Smooth muscle cell (in vitro differentiated cells): ENCODE data around the gene RTCA. TPM values are rescaled to one million over a fixed set of nuclear protein-coding genes. Genes with fewer than 3 reads are reported as not detected.

ENCODE experiments used
- DNase-seq: peaks from one replicate; lab custom pipeline; 2025; ENCODE audit not compliant: unreplicated experiment; lab: John Stamatoyannopoulos, UW
- H2AFZ ChIP-seq: fragments of 200-600 bp; sonication (generic); 2 replicates; pipeline ENCODE4 v1.6.0; 2016; ENCODE audit warnings: antibody characterized with exemption, low read depth, mild to moderate bottlenecking
- H3F3A ChIP-seq: fragments of 200-600 bp; sonication (generic); 2 replicates; pipeline ENCODE4 v1.6.0; 2017; ENCODE audit warnings: antibody characterized with exemption, low read depth
- H3K27ac ChIP-seq: fragments of 200-600 bp; sonication (generic); 2 replicates; pipeline ENCODE4 v1.5.1; 2016; ENCODE audit warnings: low read depth, mild to moderate bottlenecking
- H3K27me3 ChIP-seq: fragments of 200-600 bp; sonication (generic); 2 replicates; pipeline ENCODE4 v1.6.1; 2016; ENCODE audit warnings: low read depth, mild to moderate bottlenecking
- H3K36me3 ChIP-seq: fragments of 200-600 bp; sonication (generic); 2 replicates; pipeline ENCODE4 v1.5.1; 2016; ENCODE audit warnings: low read depth
- H3K4me1 ChIP-seq: fragments of 200-600 bp; sonication (generic); 2 replicates; pipeline ENCODE4 v1.5.1; 2016; ENCODE audit warnings: low read depth
- H3K4me2 ChIP-seq: fragments of 200-600 bp; sonication (generic); 2 replicates; pipeline ENCODE4 v1.6.0; 2016; ENCODE audit warnings: mild to moderate bottlenecking
- H3K4me3 ChIP-seq: fragments of 200-600 bp; sonication (generic); 2 replicates; pipeline ENCODE4 v1.5.1; 2016; ENCODE audit warnings: mild to moderate bottlenecking
- H3K79me2 ChIP-seq: fragments of 200-600 bp; sonication (generic); 2 replicates; pipeline ENCODE4 v1.6.0; 2016; ENCODE audit warnings: low read depth, mild to moderate bottlenecking
- H3K9ac ChIP-seq: fragments of 200-600 bp; sonication (generic); 2 replicates; pipeline ENCODE4 v1.6.0; 2016; ENCODE audit warnings: low read depth
- H3K9me3 ChIP-seq: fragments of 200-600 bp; sonication (generic); replicated peaks from 2 replicates; pipeline ENCODE4 v1.5.1; 2016; ENCODE audit warnings: low read depth
- H4K20me1 ChIP-seq: fragments of 200-600 bp; sonication (generic); 2 replicates; pipeline ENCODE4 v1.6.0; 2016; ENCODE audit warnings: low read depth
- CTCF ChIP-seq: fragments of 200-600 bp; sonication (generic); IDR thresholded peaks from 2 replicates; pipeline ENCODE4 v1.5.1; 2017; ENCODE audit warnings: borderline replicate concordance, mild to moderate bottlenecking, antibody characterized with exemption; ENCODE audit not compliant: insufficient read depth, poor library complexity, severe bottlenecking
- WGBS: methylation state at CpG from one replicate; pipeline ENCODE4 v1.1.7; 2016; ENCODE audit warnings: low lambda C conversion rate; 5-methylcytosine and 5-hydroxymethylcytosine counted together
- polyA plus RNA-seq: library from polyadenylated mRNA; unstranded; fragments of >200 nt; fragmentation: Nextera tagmentation; extraction: Ambion mirVana; gene quantifications from 2 replicates; pipeline ENCODE4 v1.2.1, GENCODE V29; 2016
- total RNA-seq: library from RNA; depleted of rRNA; stranded (reverse); fragments of >200 nt; gene quantifications from 2 replicates; pipeline ENCODE4 v1.2.3, GENCODE V29; 2014

Gene RTCA
- total and polyA plus RNA-seq, 2 experiments from 2014 or later: 51.7 to 67.5 TPM

GRCh38 chr1:100237091-100237490 lies 28.9 kb upstream of the RTCA start:
- no peaks in the 10 kb centered on the region for H3F3A ChIP-seq
- no peak overlapping the region for H3K9ac ChIP-seq
- H3K4me2 ChIP-seq: no peak overlapping the region
- H4K20me1 ChIP-seq: no peaks in the 10 kb centered on the region
- H2AFZ ChIP-seq: no peak overlapping the region
- no peak overlapping the region for H3K4me3 ChIP-seq
- H3K79me2 ChIP-seq: peaks cover 7% of the 10 kb centered on the region
- H3K4me1 ChIP-seq: no peaks in the 10 kb centered on the region
- H3K36me3 ChIP-seq: peaks cover 3% of the 10 kb centered on the region
- H3K9me3 ChIP-seq: no peaks in the 10 kb centered on the region
- DNase-seq: no peak
- no peak overlapping the region for H3K27ac ChIP-seq
- no peak for TF ChIP-seq CTCF
- no peaks in the 10 kb centered on the region for H3K27me3 ChIP-seq
- 100% methylated on average over 3 of the region's 3 CpGs for WGBS

- Histone ChIP-seq H3F3A (no peaks in the 10 kb centered on the region), H3K4me2 (no peak overlapping the region), H3K9me3 (no peaks in the 10 kb centered on the region), H3K27ac (no peak overlapping the region), H3K27me3 (no peaks in the 10 kb centered on the region), H3K9ac (no peak overlapping the region), H3K79me2 (peaks cover 24% of the 10 kb centered on the region), H4K20me1 (no peaks in the 10 kb centered on the region), H3K36me3 (no peaks in the 10 kb centered on the region), H3K4me3 (no peak overlapping the region), H2AFZ (no peak overlapping the region), H3K4me1 (no peaks in the 10 kb centered on the region)
- no peak for DNase-seq
- no peak for TF ChIP-seq CTCF
Observed at GRCh38 chr1:100239961-100240360, 26.1 kb upstream of the RTCA start.

- Histone ChIP-seq H3K4me1 (no peaks in the 10 kb centered on the region), H3K9me3 (no peaks in the 10 kb centered on the region), H3F3A (no peaks in the 10 kb centered on the region), H3K27me3 (no peaks in the 10 kb centered on the region), H3K27ac (no peak overlapping the region), H3K79me2 (peaks cover 30% of the 10 kb centered on the region), H4K20me1 (no peaks in the 10 kb centered on the region), H3K9ac (no peak overlapping the region), H3K36me3 (no peaks in the 10 kb centered on the region), H3K4me3 (no peak overlapping the region), H2AFZ (no peak overlapping the region), H3K4me2 (no peak overlapping the region)
- 97% methylated on average over 4 of the region's 4 CpGs for WGBS
- DNase-seq: no peak
- TF ChIP-seq CTCF: no peak
Observed at GRCh38 chr1:100240631-100241030, 25.4 kb upstream of the RTCA start.

- Histone ChIP-seq H2AFZ (no peak overlapping the region), H3F3A (no peaks in the 10 kb centered on the region), H3K9me3 (no peaks in the 10 kb centered on the region), H3K27me3 (no peaks in the 10 kb centered on the region), H3K27ac (no peak overlapping the region), H4K20me1 (no peaks in the 10 kb centered on the region), H3K36me3 (no peaks in the 10 kb centered on the region), H3K9ac (no peak overlapping the region), H3K4me1 (peaks cover 6% of the 10 kb centered on the region), H3K79me2 (peaks cover 57% of the 10 kb centered on the region), H3K4me3 (no peak overlapping the region), H3K4me2 (no peak overlapping the region)
- no peak for DNase-seq
- 86% methylated on average over 4 of the region's 4 CpGs for WGBS
- no peak for TF ChIP-seq CTCF
Observed at GRCh38 chr1:100246738-100247137, 19.3 kb upstream of the RTCA start.
